Gastroesophageal sphincter (tissue), 4 donors: ENCODE results near the gene MITF. TPM values are rescaled to one million over a fixed set of nuclear protein-coding genes. Genes with fewer than 3 reads are reported as not detected.

ENCODE experiments used
- ATAC-seq: fragments of 150-250 bp; one replicate; pipeline ENCODE4 v1.9.1; 2016; ENCODE audit warnings: mild to moderate bottlenecking, moderate library complexity
- H3K27ac ChIP-seq, 4 donors: fragments of 200-600 bp; sonication (generic) in 3 of 4; 1 replicate in 3 of 4; 2 replicates in 1 of 4; pipeline ENCODE4 v1.5.1; 2016 to 2019
- H3K27me3 ChIP-seq: fragments of 200-600 bp; sonication (generic); one replicate; pipeline ENCODE4 v1.5.1; 2019
- H3K36me3 ChIP-seq, 2 donors: fragments of 200-600 bp; sonication (generic); one replicate each; pipeline ENCODE4 v1.5.1; 2019; ENCODE audit warnings: control low read depth in 1 of 2
- H3K4me1 ChIP-seq, 3 donors: fragments of 200-600 bp; sonication (generic); 1 replicate in 2 of 3; 2 replicates in 1 of 3; pipeline ENCODE4 v1.5.1; 2016 to 2019; ENCODE audit warnings: control low read depth in 2 of 3
- H3K4me3 ChIP-seq, 2 donors: fragments of 200-600 bp; sonication (generic); one replicate each; pipeline ENCODE4 v1.5.1; 2019; ENCODE audit warnings: mild to moderate bottlenecking in 1 of 2, moderate library complexity in 1 of 2
- H3K9me3 ChIP-seq, 3 donors: fragments of 200-600 bp; sonication (generic); one replicate each; pipeline ENCODE4 v1.5.1; 2017 to 2019; ENCODE audit warnings: control low read depth in 2 of 3
- CTCF ChIP-seq, 4 experiments: fragments of 200-600 bp in 2 of 4; fragments of 450-650 bp in 2 of 4; sonication (generic) in 1 of 4; IDR thresholded peaks; one replicate each; pipeline ENCODE4 v1.5.1; 2017 to 2019; ENCODE audit warnings: antibody characterized with exemption in 4 of 4, mild to moderate bottlenecking in 2 of 4, moderate library complexity in 2 of 4
- EP300 ChIP-seq: sonication (generic); formaldehyde crosslinking; IDR thresholded peaks from one replicate; pipeline ENCODE4 v1.6.1; 2017; ENCODE audit warnings: antibody characterized with exemption, mild to moderate bottlenecking
- POLR2A ChIP-seq, 2 donors: fragments of 450-650 bp; IDR thresholded peaks; one replicate each; pipeline ENCODE4 v1.6.1; 2017; ENCODE audit warnings: antibody characterized with exemption in 2 of 2, mild to moderate bottlenecking in 2 of 2, moderate library complexity in 1 of 2
- POLR2AphosphoS5 ChIP-seq: sonication (generic); formaldehyde crosslinking; IDR thresholded peaks from one replicate; pipeline ENCODE4 v1.6.1; 2017; ENCODE audit warnings: antibody characterized with exemption
- WGBS, 2 donors: methylation state at CpG; one replicate each; pipeline ENCODE4 v1.1.5; 2018; ENCODE audit warnings: low coverage in 1 of 2; 5-methylcytosine and 5-hydroxymethylcytosine counted together
- total RNA-seq, 4 donors: library from RNA; depleted of rRNA; stranded (reverse); fragments of >200 nt; gene quantifications; one replicate each; pipeline ENCODE4 v1.1.0, GENCODE V29; 2016

The MITF gene
- total RNA-seq, 4 donors from 2014 or later: 44.8 to 86.8 (median 77.9) TPM

GRCh38 chr3:69724722-69725435, 14.4 kb upstream of the MITF start:
- H3K27me3 ChIP-seq: no peaks in the 10 kb centered on the region
- H3K9me3 ChIP-seq: no peaks in the 10 kb centered on the region
- H3K4me3 ChIP-seq: no peak overlapping the region
- H3K36me3 ChIP-seq: no peaks in the 10 kb centered on the region
- WGBS, 2 donors: no CpG with 5 or more reads among the region's 2 CpGs
- H3K27ac ChIP-seq: no peak overlapping the region
- TF ChIP-seq CTCF (IDR thresholded peaks at IDR 0.05): no peak
- no peak for TF ChIP-seq POLR2A (IDR thresholded peaks at IDR 0.05)
- TF ChIP-seq EP300: no peak
- no peak for TF ChIP-seq POLR2AphosphoS5
- no peak for ATAC-seq
- no peaks in the 10 kb centered on the region for H3K4me1 ChIP-seq

GRCh38 chr3:69725994-69726571, 13.2 kb upstream of the MITF start:
- WGBS, 2 donors: 74 to 83% methylated on average over 3 of the region's 3 CpGs

GRCh38 chr3:69729147-69729919, 9.9 kb upstream of the MITF start:
- 77 to 93% methylated on average over 4 to 5 of the region's 6 CpGs for WGBS, 2 donors
- TF ChIP-seq EP300 (no peak), POLR2A (IDR thresholded peaks at IDR 0.05) (no peak), POLR2AphosphoS5 (no peak), CTCF (IDR thresholded peaks at IDR 0.05) (no peak)
- H3K27me3 ChIP-seq: no peaks in the 10 kb centered on the region
- H3K4me3 ChIP-seq: no peak overlapping the region
- H3K27ac ChIP-seq: no peak overlapping the region
- no peaks in the 10 kb centered on the region for H3K9me3 ChIP-seq
- no peaks in the 10 kb centered on the region for H3K36me3 ChIP-seq
- no peaks in the 10 kb centered on the region for H3K4me1 ChIP-seq
- no peak for ATAC-seq

More at GRCh38 chr3:69725994-69726571, 13.2 kb upstream of the MITF start:
- H3K27me3 ChIP-seq: no peaks in the 10 kb centered on the region
- H3K36me3 ChIP-seq: no peaks in the 10 kb centered on the region
- no peaks in the 10 kb centered on the region for H3K9me3 ChIP-seq
- TF ChIP-seq CTCF (IDR thresholded peaks at IDR 0.05): no peak
- TF ChIP-seq EP300: no peak
- TF ChIP-seq POLR2A (IDR thresholded peaks at IDR 0.05): no peak
- TF ChIP-seq POLR2AphosphoS5: no peak
- no peak overlapping the region for H3K27ac ChIP-seq
- no peak for ATAC-seq
- no peak overlapping the region for H3K4me3 ChIP-seq
- H3K4me1 ChIP-seq: no peaks in the 10 kb centered on the region

- WGBS, 2 donors: 60 to 70% methylated on average over 1 to 2 of the region's 2 CpGs
- Histone ChIP-seq H3K9me3 (no peaks in the 10 kb centered on the region), H3K4me3 (no peak overlapping the region), H3K4me1 (no peaks in the 10 kb centered on the region), H3K27me3 (no peaks in the 10 kb centered on the region), H3K27ac (no peak overlapping the region), H3K36me3 (no peaks in the 10 kb centered on the region)
- ATAC-seq: no peak
- TF ChIP-seq CTCF (IDR thresholded peaks at IDR 0.05) (no peak), POLR2AphosphoS5 (no peak), POLR2A (IDR thresholded peaks at IDR 0.05) (no peak), EP300 (no peak)
These were observed 8.2 kb upstream of the MITF start for GRCh38 chr3:69731080-69731479.
